Heart left ventricle (tissue), 16 donors: ENCODE measurements around the gene RRAGC. TPM values are rescaled to one million over a fixed set of nuclear protein-coding genes. Genes with fewer than 3 reads are reported as not detected.

Experiments used
- ATAC-seq, 4 donors: fragments of 200-7000 bp; cut with Tn5 transposase; one replicate each; pipeline ENCODE4 v1.9.1; 2020 to 2022; ENCODE audit warnings: moderate library complexity in 4 of 4, mild to moderate bottlenecking in 3 of 4, moderate number of reproducible peaks in 1 of 4
- DNase-seq, 5 donors: peaks; one replicate each; pipeline ENCODE4 v3.0.0-alpha.2; 2020
- H3K27ac ChIP-seq, 12 donors: fragments of 200-600 bp; sonication (generic) in 4 of 12; one replicate each; pipeline versions ENCODE4 v1.5.0 to v1.8.0; 2016 to 2022; ENCODE audit warnings: mild to moderate bottlenecking in 2 of 12
- H3K27me3 ChIP-seq, 9 donors: fragments of 200-600 bp; sonication (generic) in 2 of 9; one replicate each; pipeline versions ENCODE4 v1.5.1 to v1.8.0; 2016 to 2022; ENCODE audit warnings: mild to moderate bottlenecking in 3 of 9
- H3K36me3 ChIP-seq, 9 donors: fragments of 200-600 bp; sonication (generic) in 2 of 9; one replicate each; pipeline versions ENCODE4 v1.5.0 to v1.8.0; 2018 to 2022; ENCODE audit warnings: mild to moderate bottlenecking in 2 of 9
- H3K4me1 ChIP-seq, 12 donors: fragments of 200-600 bp; sonication (generic) in 4 of 12; one replicate each; pipeline versions ENCODE4 v1.5.0 to v1.8.0; 2016 to 2022; ENCODE audit warnings: mild to moderate bottlenecking in 3 of 12
- H3K4me3 ChIP-seq, 12 donors: fragments of 200-600 bp; sonication (generic) in 4 of 12; one replicate each; pipeline versions ENCODE4 v1.5.0 to v1.8.0; 2017 to 2022; ENCODE audit warnings: mild to moderate bottlenecking in 9 of 12, moderate library complexity in 4 of 12
- H3K9me3 ChIP-seq, 12 donors: fragments of 200-600 bp; sonication (generic) in 4 of 12; one replicate each; pipeline versions ENCODE4 v1.5.0 to v1.8.0; 2016 to 2022; ENCODE audit warnings: mild to moderate bottlenecking in 1 of 12
- POLR2A ChIP-seq, 2 donors: fragments of 450-650 bp; IDR thresholded peaks; one replicate each; pipeline ENCODE4 v1.6.1; 2017; ENCODE audit warnings: antibody characterized with exemption in 2 of 2, mild to moderate bottlenecking in 2 of 2, moderate library complexity in 2 of 2
- WGBS, 4 donors: extraction: QIAGEN DNeasy Blood & Tissue Kit in 2 of 4; methylation state at CpG; one replicate each; pipeline versions ENCODE4 v1.1.5 to v1.1.7; 2013 to 2018; 5-methylcytosine and 5-hydroxymethylcytosine counted together
- intact Hi-C, 10 donors: fragments of 100-400 bp; cut with DNase I; formaldehyde crosslinking; loops; one replicate each; pipeline versions ENCODE4 v1.11.1 to v1.14.2; 2022
- polyA plus RNA-seq, 2 donors: library from polyadenylated mRNA; stranded (reverse); fragments of 200-250 nt; gene quantifications; one replicate each; pipeline ENCODE4 v1.2.3, GENCODE V29; 2013
- total RNA-seq, 9 donors: library from RNA; depleted of rRNA in 2 of 9; stranded (reverse); fragments of >200 nt in 2 of 9; fragmentation: NEBNext Ultra II Directional in 3 of 9; extraction: Animal tissue kit (Norgen Biotek cat#: 25700) in 3 of 9; gene quantifications; one replicate each; pipeline versions ENCODE4 v1.1.0 to v1.2.4, GENCODE V29; 2016 to 2023
- TF ChIP-seq, protein P1 (sequence below), 12 donors: fragments of 200-600 bp; sonication (generic) in 4 of 12; IDR thresholded peaks; one replicate each; pipeline versions ENCODE4 v1.5.0 to v1.8.0; 2018 to 2022; ENCODE audit warnings: antibody characterized with exemption in 12 of 12, mild to moderate bottlenecking in 5 of 12
- donor health status: ischemic (EF 13 %, LVEDD 7.1; RV severe dilation, severe dysfunction).
- donor health status: healthy with polysubstance abuse.
- donor health status: DM: no; HTN: yes; CAD: no.
- donor health status: DM: no; HTN: no; CAD: no.
- donor health status: ischemic (EF 25% LVEDD 6.9; RV normal size, moderate dysfunction).
- donor health status: ischemic (EF 25% LVEDD 5.7; RV mildly dilated, moderate dysfunction).
- donor health status: healthy.
- donor health status: DM: yes; HTN: yes; CAD: no.
- donor health status: ischemic (EF 35%, LVEDD 5.7; RV mildly dilated, moderate dysfunction).
- donor health status: nonischemic (EF 11% LVEDD 7.7; RV severe dilation, severe dysfunction).
- donor health status: DM: yes; HTN: yes; CAD: no.
- donor health status: PGD.
- donor health status: ischemic (EF 29% LVEDD 5.4; RV normal size, mild dysfunction).
- donor health status: nonischemic (EF 23%, LVEDD 6.1; RV moderate dilation, normal function).

RRAGC gene
- total and polyA plus RNA-seq, 11 donors: 8.6 to 32.8 (median 22.3) TPM

DNA sequence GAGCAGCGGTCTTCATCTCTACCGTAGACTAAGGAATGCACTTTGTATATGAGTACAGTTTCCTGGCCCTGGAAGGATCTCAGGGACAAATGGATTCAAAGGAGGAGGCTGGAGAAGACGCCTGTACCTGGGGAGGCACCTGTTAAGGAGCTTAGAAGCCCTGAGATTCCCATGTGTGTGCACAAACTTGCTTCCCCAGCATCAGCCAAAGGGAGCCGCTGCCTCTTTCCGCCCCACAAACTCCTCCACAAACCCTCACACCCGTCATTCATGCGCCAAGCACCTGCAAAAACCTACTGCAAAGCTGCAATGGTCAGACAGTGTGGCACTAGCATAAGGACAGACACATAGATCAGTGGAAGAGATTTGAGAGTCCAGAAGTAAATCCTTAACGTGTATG, 54.5 kb downstream of the RRAGC start:
- intact Hi-C loops: no loop called here
- Histone ChIP-seq H3K9me3 (no peaks in the 10 kb centered on the region), H3K4me1 (peaks cover 0 to 12% (median 0%) of the 10 kb centered on the region in 12 donors), H3K27ac (no peak overlapping the region), H3K36me3 (no peaks in the 10 kb centered on the region), H3K4me3 (no peak overlapping the region), H3K27me3 (peaks cover 13 to 84% (median 43%) of the 10 kb centered on the region in 9 donors)
- TF ChIP-seq, protein P1, sequence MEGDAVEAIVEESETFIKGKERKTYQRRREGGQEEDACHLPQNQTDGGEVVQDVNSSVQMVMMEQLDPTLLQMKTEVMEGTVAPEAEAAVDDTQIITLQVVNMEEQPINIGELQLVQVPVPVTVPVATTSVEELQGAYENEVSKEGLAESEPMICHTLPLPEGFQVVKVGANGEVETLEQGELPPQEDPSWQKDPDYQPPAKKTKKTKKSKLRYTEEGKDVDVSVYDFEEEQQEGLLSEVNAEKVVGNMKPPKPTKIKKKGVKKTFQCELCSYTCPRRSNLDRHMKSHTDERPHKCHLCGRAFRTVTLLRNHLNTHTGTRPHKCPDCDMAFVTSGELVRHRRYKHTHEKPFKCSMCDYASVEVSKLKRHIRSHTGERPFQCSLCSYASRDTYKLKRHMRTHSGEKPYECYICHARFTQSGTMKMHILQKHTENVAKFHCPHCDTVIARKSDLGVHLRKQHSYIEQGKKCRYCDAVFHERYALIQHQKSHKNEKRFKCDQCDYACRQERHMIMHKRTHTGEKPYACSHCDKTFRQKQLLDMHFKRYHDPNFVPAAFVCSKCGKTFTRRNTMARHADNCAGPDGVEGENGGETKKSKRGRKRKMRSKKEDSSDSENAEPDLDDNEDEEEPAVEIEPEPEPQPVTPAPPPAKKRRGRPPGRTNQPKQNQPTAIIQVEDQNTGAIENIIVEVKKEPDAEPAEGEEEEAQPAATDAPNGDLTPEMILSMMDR (IDR thresholded peaks at IDR 0.05): no peak
- no peak for TF ChIP-seq POLR2A (IDR thresholded peaks at IDR 0.05)
- ATAC-seq: no peak
- DNase-seq: no peak
- WGBS, 4 donors: 57 to 61% (median 59%) methylated on average over 8 of the region's 8 CpGs

DNA sequence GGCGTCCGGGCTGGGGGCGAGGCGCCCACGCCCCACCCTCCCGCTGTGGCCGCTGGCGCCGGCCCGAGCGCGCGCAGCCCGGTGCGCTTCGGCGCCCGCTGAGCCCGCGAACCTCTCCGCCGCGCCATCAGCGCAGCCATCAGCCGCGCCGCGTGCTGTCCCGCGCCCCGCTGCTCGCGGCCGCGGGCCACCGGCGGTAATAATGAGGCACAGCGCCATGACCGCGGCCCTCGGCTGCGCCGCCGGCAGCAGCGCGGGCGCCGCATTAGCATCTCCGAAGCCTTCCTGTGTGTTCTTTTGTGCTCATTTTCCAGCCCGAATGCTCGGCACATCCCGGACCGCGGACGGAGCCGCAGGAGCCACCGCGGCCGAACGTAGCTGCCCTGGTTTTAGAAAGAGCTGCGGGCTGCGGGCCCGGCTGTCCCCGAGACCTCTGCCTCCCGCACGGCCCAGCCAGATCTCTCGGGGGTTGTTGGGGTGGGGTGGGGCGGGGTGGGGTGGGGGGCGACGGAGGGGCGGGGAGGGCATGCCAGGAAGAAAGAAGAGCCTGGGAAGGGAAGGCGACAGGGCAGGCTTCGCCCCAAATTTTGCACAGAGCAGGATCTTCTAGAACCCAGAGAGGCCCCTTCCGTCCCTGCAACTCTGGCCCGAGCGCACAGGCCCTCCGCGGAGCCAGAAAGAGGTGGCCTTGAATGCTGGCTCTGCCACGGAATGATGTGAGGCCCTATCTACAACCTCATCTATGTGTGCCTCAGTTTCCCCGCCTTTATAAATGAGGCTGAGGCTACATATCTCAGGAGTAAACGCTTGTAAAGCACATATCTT, 55.3 kb downstream of the RRAGC start:
- no peaks in the 10 kb centered on the region for H3K36me3 ChIP-seq
- no peak for DNase-seq
- 3 to 5% (median 5%) methylated on average over 36 to 81 of the region's 81 CpGs for WGBS, 4 donors
- peak overlapping the region in 9 of 12 donors; percentile 19 to 45 (median 35) for H3K4me3 ChIP-seq
- peaks cover 0 to 5% (median 0%) of the 10 kb centered on the region in 12 donors for H3K9me3 ChIP-seq
- intact Hi-C loops: no loop called here
- no peak overlapping the region for H3K27ac ChIP-seq
- H3K27me3 ChIP-seq: peaks cover 13 to 77% (median 43%) of the 10 kb centered on the region in 9 donors
- peaks cover 0 to 12% (median 0%) of the 10 kb centered on the region in 12 donors for H3K4me1 ChIP-seq
- peak in 1 of 4 donors; percentile 10 for ATAC-seq
- no peak for TF ChIP-seq POLR2A (IDR thresholded peaks at IDR 0.05)
- TF ChIP-seq, protein P1 (IDR thresholded peaks at IDR 0.05): no peak

DNA sequence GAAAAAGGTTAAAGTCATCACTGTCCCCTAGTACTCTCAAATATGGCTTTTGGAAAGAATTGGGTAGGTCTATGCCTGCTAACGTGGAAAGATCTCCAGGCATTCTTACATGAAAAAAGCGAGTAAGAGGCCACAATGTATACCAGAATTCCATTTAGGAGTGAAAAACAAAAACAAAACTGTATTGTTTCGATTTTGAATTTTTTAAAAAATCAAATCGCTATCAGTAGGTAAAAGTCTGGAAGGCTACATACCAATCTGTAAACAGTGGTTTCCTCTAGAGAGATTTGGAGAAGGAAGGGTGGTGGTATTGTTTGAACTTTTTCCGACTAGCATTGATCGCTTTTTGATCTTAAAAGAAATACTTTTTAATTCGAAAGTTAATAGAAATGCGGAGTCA, 55.9 kb downstream of the RRAGC start:
- 12 to 17% (median 14%) methylated on average over 8 of the region's 8 CpGs for WGBS, 4 donors
- no peak for TF ChIP-seq POLR2A (IDR thresholded peaks at IDR 0.05)
- TF ChIP-seq, protein P1 (IDR thresholded peaks at IDR 0.05): no peak
- Histone ChIP-seq H3K4me1 (peaks cover 0 to 12% (median 0%) of the 10 kb centered on the region in 12 donors), H3K36me3 (no peaks in the 10 kb centered on the region), H3K9me3 (peaks cover 0 to 7% (median 0%) of the 10 kb centered on the region in 12 donors), H3K27me3 (peaks cover 13 to 72% (median 43%) of the 10 kb centered on the region in 9 donors), H3K27ac (no peak overlapping the region), H3K4me3 (peak overlapping the region in 6 of 12 donors; percentile 35 to 45 (median 40))
- intact Hi-C loops: no loop called here
- DNase-seq (no peak), ATAC-seq (no peak)
